WTC11 (cell line): ENCODE measurements around the gene MACROD2. TPM values are rescaled to one million over a fixed set of nuclear protein-coding genes. Genes with fewer than 3 reads are reported as not detected.

Experiments used
- ATAC-seq: fragments of 200-7000 bp; cut with Tn5 transposase; 2 replicates; pipeline ENCODE4 v1.10.0; 2021; ENCODE audit warnings: mild to moderate bottlenecking, moderate library complexity
- CTCF ChIA-PET: fragments of 300-600 bp; sonication (Branson Sonifier 250); formaldehyde crosslinking; loops from one replicate; lab custom pipeline; 2021; ENCODE audit warnings: antibody characterized with exemption; lab: Charles Lee
- POLR2A ChIA-PET: fragments of 350-600 bp; sonication (Branson Sonifier 250); formaldehyde crosslinking; loops from one replicate; lab custom pipeline; 2021; ENCODE audit warnings: antibody characterized with exemption; lab: Charles Lee
- DNase-seq: peaks from one replicate; pipeline ENCODE4 v3.0.0; 2021; ENCODE audit warnings: low spot score
- H3K27ac Mint-ChIP-seq: 2 replicates; pipeline ENCODE4 v1.8.0; 2021; ENCODE audit warnings: mixed read lengths
- H3K27me3 Mint-ChIP-seq: 2 replicates; pipeline ENCODE4 v1.8.0; 2021; ENCODE audit warnings: low read depth, mild to moderate bottlenecking, moderate library complexity, mixed read lengths
- H3K36me3 Mint-ChIP-seq: 2 replicates; pipeline ENCODE4 v1.8.0; 2021; ENCODE audit warnings: mixed read lengths
- H3K4me1 Mint-ChIP-seq: 2 replicates; pipeline ENCODE4 v1.8.0; 2022; ENCODE audit warnings: mixed read lengths
- H3K4me3 Mint-ChIP-seq: 2 replicates; pipeline ENCODE4 v1.8.0; 2021; ENCODE audit warnings: mild to moderate bottlenecking, moderate library complexity, mixed read lengths
- H3K9me3 Mint-ChIP-seq: 2 replicates; pipeline ENCODE4 v1.8.0; 2021; ENCODE audit warnings: mixed read lengths
- ATF1 ChIP-seq: sonication (generic); formaldehyde crosslinking; IDR thresholded peaks from 2 replicates; pipeline ENCODE4 v1.8.1; 2023; ENCODE audit warnings: mild to moderate bottlenecking, moderate library complexity, missing genetic modification reagents
- EMX1 ChIP-seq: fragments of 250-450 bp; sonication (Bioruptor Pico); IDR thresholded peaks from 2 replicates; pipeline ENCODE4 v1.8.0; 2021; ENCODE audit warnings: mild to moderate bottlenecking
- GABPB1 ChIP-seq: sonication (generic); formaldehyde crosslinking; IDR thresholded peaks from 2 replicates; pipeline ENCODE4 v1.8.1; 2023; ENCODE audit warnings: mild to moderate bottlenecking, missing genetic modification reagents
- NFE2L1 ChIP-seq: sonication (generic); formaldehyde crosslinking; IDR thresholded peaks from 2 replicates; pipeline ENCODE4 v1.8.1; 2023; ENCODE audit warnings: missing genetic modification reagents
- TCF7 ChIP-seq: sonication (generic); formaldehyde crosslinking; IDR thresholded peaks from 2 replicates; pipeline ENCODE4 v1.8.0; 2022; ENCODE audit warnings: mild to moderate bottlenecking, low read depth, missing genetic modification reagents, moderate library complexity
- TEAD1 ChIP-seq: sonication (generic); formaldehyde crosslinking; IDR thresholded peaks from 2 replicates; pipeline ENCODE4 v1.8.0; 2022; ENCODE audit warnings: mild to moderate bottlenecking, missing genetic modification reagents
- total RNA-seq: library from RNA; stranded (reverse); gene quantifications from 3 replicates; pipeline ENCODE4 v1.2.3, GENCODE V29; 2021
- TF ChIP-seq, protein P1 (sequence below): sonication (generic); formaldehyde crosslinking; IDR thresholded peaks from 2 replicates; pipeline ENCODE4 v1.8.0; 2022; ENCODE audit warnings: mild to moderate bottlenecking, missing genetic modification reagents
- TF ChIP-seq, protein P2 (sequence below): sonication (generic); formaldehyde crosslinking; IDR thresholded peaks from 2 replicates; pipeline ENCODE4 v1.8.1; 2023; ENCODE audit warnings: mild to moderate bottlenecking, missing genetic modification reagents
- TF ChIP-seq, protein P3 (sequence below): fragments of 250-450 bp; sonication (Bioruptor Pico); IDR thresholded peaks from 2 replicates; pipeline ENCODE4 v1.9.0; 2021; ENCODE audit warnings: mild to moderate bottlenecking, borderline replicate concordance
- TF ChIP-seq, protein P4 (sequence below): sonication (generic); formaldehyde crosslinking; IDR thresholded peaks from 2 replicates; pipeline ENCODE4 v1.8.0; 2022; ENCODE audit warnings: missing genetic modification reagents
- TF ChIP-seq, protein P5 (sequence below): fragments of 250-450 bp; sonication (Bioruptor Pico); IDR thresholded peaks from 2 replicates; pipeline ENCODE4 v1.8.0; 2021; ENCODE audit warnings: mild to moderate bottlenecking
- TF ChIP-seq, protein P6 (sequence below): sonication (generic); formaldehyde crosslinking; conservative IDR thresholded peaks from 2 replicates; pipeline ENCODE4 v1.8.1; 2023; ENCODE audit warnings: mild to moderate bottlenecking, low read depth, missing genetic modification reagents, moderate library complexity

Gene MACROD2
- total RNA-seq, 1 experiment from 2014 or later, result 4.1 TPM

DNA sequence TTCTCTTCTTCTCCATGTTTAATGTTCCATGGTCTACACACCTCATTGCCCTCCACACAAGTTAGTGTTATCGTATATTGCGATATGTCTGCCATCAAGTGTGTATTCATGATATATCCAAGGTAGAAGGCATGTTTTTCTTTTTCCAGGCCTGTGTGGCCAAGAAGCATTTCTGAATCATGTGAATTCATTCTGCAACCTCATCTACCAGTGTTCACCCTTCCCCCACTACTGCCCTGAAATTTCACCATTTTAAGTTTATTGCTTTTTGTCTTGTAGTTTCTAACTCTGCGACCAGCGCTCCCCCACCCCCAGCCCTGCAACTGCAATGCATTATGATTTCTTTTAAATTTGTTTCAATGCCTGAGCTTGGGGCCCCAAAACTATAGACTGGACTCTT is 960.1 kb downstream of the MACROD2 start (continued):
- TF ChIP-seq, protein P1, sequence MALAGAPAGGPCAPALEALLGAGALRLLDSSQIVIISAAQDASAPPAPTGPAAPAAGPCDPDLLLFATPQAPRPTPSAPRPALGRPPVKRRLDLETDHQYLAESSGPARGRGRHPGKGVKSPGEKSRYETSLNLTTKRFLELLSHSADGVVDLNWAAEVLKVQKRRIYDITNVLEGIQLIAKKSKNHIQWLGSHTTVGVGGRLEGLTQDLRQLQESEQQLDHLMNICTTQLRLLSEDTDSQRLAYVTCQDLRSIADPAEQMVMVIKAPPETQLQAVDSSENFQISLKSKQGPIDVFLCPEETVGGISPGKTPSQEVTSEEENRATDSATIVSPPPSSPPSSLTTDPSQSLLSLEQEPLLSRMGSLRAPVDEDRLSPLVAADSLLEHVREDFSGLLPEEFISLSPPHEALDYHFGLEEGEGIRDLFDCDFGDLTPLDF, result no peak
- TF ChIP-seq, protein P2, sequence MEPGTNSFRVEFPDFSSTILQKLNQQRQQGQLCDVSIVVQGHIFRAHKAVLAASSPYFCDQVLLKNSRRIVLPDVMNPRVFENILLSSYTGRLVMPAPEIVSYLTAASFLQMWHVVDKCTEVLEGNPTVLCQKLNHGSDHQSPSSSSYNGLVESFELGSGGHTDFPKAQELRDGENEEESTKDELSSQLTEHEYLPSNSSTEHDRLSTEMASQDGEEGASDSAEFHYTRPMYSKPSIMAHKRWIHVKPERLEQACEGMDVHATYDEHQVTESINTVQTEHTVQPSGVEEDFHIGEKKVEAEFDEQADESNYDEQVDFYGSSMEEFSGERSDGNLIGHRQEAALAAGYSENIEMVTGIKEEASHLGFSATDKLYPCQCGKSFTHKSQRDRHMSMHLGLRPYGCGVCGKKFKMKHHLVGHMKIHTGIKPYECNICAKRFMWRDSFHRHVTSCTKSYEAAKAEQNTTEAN (CRISPR knock-in tag), result no peak
- TF ChIP-seq, protein P3, sequence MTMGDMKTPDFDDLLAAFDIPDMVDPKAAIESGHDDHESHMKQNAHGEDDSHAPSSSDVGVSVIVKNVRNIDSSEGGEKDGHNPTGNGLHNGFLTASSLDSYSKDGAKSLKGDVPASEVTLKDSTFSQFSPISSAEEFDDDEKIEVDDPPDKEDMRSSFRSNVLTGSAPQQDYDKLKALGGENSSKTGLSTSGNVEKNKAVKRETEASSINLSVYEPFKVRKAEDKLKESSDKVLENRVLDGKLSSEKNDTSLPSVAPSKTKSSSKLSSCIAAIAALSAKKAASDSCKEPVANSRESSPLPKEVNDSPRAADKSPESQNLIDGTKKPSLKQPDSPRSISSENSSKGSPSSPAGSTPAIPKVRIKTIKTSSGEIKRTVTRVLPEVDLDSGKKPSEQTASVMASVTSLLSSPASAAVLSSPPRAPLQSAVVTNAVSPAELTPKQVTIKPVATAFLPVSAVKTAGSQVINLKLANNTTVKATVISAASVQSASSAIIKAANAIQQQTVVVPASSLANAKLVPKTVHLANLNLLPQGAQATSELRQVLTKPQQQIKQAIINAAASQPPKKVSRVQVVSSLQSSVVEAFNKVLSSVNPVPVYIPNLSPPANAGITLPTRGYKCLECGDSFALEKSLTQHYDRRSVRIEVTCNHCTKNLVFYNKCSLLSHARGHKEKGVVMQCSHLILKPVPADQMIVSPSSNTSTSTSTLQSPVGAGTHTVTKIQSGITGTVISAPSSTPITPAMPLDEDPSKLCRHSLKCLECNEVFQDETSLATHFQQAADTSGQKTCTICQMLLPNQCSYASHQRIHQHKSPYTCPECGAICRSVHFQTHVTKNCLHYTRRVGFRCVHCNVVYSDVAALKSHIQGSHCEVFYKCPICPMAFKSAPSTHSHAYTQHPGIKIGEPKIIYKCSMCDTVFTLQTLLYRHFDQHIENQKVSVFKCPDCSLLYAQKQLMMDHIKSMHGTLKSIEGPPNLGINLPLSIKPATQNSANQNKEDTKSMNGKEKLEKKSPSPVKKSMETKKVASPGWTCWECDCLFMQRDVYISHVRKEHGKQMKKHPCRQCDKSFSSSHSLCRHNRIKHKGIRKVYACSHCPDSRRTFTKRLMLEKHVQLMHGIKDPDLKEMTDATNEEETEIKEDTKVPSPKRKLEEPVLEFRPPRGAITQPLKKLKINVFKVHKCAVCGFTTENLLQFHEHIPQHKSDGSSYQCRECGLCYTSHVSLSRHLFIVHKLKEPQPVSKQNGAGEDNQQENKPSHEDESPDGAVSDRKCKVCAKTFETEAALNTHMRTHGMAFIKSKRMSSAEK (CRISPR knock-in tag), result no peak
- TF ChIP-seq, protein P4, sequence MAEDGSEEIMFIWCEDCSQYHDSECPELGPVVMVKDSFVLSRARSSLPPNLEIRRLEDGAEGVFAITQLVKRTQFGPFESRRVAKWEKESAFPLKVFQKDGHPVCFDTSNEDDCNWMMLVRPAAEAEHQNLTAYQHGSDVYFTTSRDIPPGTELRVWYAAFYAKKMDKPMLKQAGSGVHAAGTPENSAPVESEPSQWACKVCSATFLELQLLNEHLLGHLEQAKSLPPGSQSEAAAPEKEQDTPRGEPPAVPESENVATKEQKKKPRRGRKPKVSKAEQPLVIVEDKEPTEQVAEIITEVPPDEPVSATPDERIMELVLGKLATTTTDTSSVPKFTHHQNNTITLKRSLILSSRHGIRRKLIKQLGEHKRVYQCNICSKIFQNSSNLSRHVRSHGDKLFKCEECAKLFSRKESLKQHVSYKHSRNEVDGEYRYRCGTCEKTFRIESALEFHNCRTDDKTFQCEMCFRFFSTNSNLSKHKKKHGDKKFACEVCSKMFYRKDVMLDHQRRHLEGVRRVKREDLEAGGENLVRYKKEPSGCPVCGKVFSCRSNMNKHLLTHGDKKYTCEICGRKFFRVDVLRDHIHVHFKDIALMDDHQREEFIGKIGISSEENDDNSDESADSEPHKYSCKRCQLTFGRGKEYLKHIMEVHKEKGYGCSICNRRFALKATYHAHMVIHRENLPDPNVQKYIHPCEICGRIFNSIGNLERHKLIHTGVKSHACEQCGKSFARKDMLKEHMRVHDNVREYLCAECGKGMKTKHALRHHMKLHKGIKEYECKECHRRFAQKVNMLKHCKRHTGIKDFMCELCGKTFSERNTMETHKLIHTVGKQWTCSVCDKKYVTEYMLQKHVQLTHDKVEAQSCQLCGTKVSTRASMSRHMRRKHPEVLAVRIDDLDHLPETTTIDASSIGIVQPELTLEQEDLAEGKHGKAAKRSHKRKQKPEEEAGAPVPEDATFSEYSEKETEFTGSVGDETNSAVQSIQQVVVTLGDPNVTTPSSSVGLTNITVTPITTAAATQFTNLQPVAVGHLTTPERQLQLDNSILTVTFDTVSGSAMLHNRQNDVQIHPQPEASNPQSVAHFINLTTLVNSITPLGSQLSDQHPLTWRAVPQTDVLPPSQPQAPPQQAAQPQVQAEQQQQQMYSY (CRISPR knock-in tag), result no peak
- TF ChIP-seq, protein P5, sequence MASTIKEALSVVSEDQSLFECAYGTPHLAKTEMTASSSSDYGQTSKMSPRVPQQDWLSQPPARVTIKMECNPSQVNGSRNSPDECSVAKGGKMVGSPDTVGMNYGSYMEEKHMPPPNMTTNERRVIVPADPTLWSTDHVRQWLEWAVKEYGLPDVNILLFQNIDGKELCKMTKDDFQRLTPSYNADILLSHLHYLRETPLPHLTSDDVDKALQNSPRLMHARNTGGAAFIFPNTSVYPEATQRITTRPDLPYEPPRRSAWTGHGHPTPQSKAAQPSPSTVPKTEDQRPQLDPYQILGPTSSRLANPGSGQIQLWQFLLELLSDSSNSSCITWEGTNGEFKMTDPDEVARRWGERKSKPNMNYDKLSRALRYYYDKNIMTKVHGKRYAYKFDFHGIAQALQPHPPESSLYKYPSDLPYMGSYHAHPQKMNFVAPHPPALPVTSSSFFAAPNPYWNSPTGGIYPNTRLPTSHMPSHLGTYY (CRISPR knock-in tag), result no peak
- TF ChIP-seq ATF1 (CRISPR knock-in tag) (no peak), TEAD1 (CRISPR knock-in tag) (no peak), EMX1 (no peak)
- TF ChIP-seq, protein P6, sequence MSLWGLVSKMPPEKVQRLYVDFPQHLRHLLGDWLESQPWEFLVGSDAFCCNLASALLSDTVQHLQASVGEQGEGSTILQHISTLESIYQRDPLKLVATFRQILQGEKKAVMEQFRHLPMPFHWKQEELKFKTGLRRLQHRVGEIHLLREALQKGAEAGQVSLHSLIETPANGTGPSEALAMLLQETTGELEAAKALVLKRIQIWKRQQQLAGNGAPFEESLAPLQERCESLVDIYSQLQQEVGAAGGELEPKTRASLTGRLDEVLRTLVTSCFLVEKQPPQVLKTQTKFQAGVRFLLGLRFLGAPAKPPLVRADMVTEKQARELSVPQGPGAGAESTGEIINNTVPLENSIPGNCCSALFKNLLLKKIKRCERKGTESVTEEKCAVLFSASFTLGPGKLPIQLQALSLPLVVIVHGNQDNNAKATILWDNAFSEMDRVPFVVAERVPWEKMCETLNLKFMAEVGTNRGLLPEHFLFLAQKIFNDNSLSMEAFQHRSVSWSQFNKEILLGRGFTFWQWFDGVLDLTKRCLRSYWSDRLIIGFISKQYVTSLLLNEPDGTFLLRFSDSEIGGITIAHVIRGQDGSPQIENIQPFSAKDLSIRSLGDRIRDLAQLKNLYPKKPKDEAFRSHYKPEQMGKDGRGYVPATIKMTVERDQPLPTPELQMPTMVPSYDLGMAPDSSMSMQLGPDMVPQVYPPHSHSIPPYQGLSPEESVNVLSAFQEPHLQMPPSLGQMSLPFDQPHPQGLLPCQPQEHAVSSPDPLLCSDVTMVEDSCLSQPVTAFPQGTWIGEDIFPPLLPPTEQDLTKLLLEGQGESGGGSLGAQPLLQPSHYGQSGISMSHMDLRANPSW (CRISPR knock-in tag), result no peak

DNA sequence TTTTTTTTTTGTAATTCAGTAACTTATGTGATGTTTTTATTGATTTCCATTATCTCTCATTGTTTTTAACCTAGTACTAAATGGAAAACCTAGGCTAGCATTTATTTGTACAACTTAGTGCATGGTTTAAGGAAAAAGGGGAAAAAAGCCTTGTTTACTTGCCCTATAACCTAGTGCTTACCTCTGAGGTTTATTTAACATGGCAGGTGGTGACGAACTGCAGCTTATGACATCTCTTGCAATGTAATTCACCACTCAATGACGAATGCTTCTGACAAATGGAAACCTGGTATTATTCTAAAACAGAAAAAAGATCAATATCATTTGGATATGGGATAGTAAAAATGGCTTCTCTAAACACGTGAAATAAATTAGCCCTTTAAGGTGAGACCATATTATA is 960.7 kb downstream of the MACROD2 start:
- TF ChIP-seq NFE2L1 (CRISPR knock-in tag) (no peak), TCF7 (CRISPR knock-in tag) (no peak), GABPB1 (peak; percentile 92)
- TF ChIP-seq, all 79 proteins: peak for 1
- H3K27me3 Mint-ChIP-seq, result no peaks in the 10 kb centered on the region
- H3K9me3 Mint-ChIP-seq, result peaks cover 10% of the 10 kb centered on the region
- ChIA-PET CTCF (interaction anchor here (1.0 kb wide), 1 partner anchor 120 kb away, joined by 4 read pairs; no protein-coding TSS in a partner anchor), POLR2A (no interaction called here)
- peak overlapping the region; percentile 50; the same call in 1 of the 2 replicates for H3K27ac Mint-ChIP-seq
- peaks cover 39% of the 10 kb centered on the region for H3K4me1 Mint-ChIP-seq
- no peak overlapping the region for H3K4me3 Mint-ChIP-seq
- no peaks in the 10 kb centered on the region for H3K36me3 Mint-ChIP-seq
- no peak for DNase-seq
- ATAC-seq, result no peak
